HCT116 (cell line): Measurements from ENCODE around the gene PAK1. TPM values are rescaled to one million over a fixed set of nuclear protein-coding genes. Genes with fewer than 3 reads are reported as not detected.

Source experiments
- ATAC-seq: fragments of 200-7000 bp; cut with Tn5 transposase; 2 replicates; pipeline ENCODE4 v1.9.1; 2020; ENCODE audit warnings: mild to moderate bottlenecking, moderate library complexity
- BruUV-seq: library from RNA; stranded (reverse); fragments of 400-500 nt; replicated peaks from 2 replicates; lab custom pipeline; 2021; lab: Mats Ljungman, UMichigan
- CTCF ChIA-PET: fragments of 300-600 bp; sonication (Branson Sonifier 250); formaldehyde crosslinking; loops from one replicate; lab custom pipeline; 2021; ENCODE audit warnings: antibody characterized with exemption; lab: Charles Lee
- POLR2A ChIA-PET: fragments of 300-600, 350-600 bp; sonication (Branson Sonifier 250); formaldehyde crosslinking; loops from one replicate; lab custom pipeline; 2021; ENCODE audit warnings: antibody characterized with exemption; lab: Charles Lee
- RAD21 ChIA-PET, 2 experiments: fragments of 300-600 bp; sonication (Branson Sonifier 250); formaldehyde crosslinking; loops; one replicate each; lab custom pipeline; 2023; ENCODE audit warnings: low total read pairs in 2 of 2; ENCODE audit not compliant: uncharacterized antibody in 2 of 2, unreplicated experiment in 2 of 2, low non-redundant PET in 1 of 2; lab: Charles Lee
- DNase-seq: peaks from one replicate; pipeline ENCODE4 v3.0.0-alpha.2; 2010; ENCODE audit warnings: low read depth, low spot score
- H2AFZ ChIP-seq: fragments of 200-600 bp; shearing (Covaris generic), sonication (generic); 2 replicates; pipeline ENCODE4 v1.6.1; 2017; ENCODE audit warnings: low read depth, mixed run types, mixed read lengths, antibody characterized with exemption, low read length; ENCODE audit not compliant: poor library complexity, severe bottlenecking
- H3K27ac ChIP-seq: 2 replicates; pipeline ENCODE4 v1.5.1; 2012; ENCODE audit warnings: low read depth, low read length
- H3K27me3 ChIP-seq: fragments of 200-600 bp; sonication (generic); 2 replicates; pipeline ENCODE4 v1.6.1; 2016; ENCODE audit warnings: mixed run types, low read length, mixed read lengths; ENCODE audit not compliant: insufficient read depth
- H3K36me3 ChIP-seq, 2 experiments: fragments of 200-500 bp in 1 of 2; fragments of 200-600 bp in 1 of 2; sonication (Bioruptor generic) in 1 of 2; sonication (generic) in 1 of 2; 2 replicates each; pipeline versions ENCODE4 v1.5.1 to v1.6.1; 2014 to 2016; ENCODE audit warnings: low read length in 2 of 2, inconsistent platforms in 1 of 2, mixed read lengths in 1 of 2, mixed run types in 1 of 2; ENCODE audit not compliant: insufficient read depth in 2 of 2, control insufficient read depth in 1 of 2
- H3K4me1 ChIP-seq, 2 experiments: fragments of 200-600 bp in 1 of 2; sonication (generic) in 1 of 2; 2 replicates each; pipeline versions ENCODE4 v1.5.1 to v1.6.1; 2012 to 2017; ENCODE audit warnings: low read length in 2 of 2, inconsistent platforms in 1 of 2, mild to moderate bottlenecking in 1 of 2, mixed read lengths in 1 of 2, mixed run types in 1 of 2, moderate library complexity in 1 of 2; ENCODE audit not compliant: insufficient read depth in 2 of 2, control insufficient read depth in 1 of 2
- H3K4me2 ChIP-seq: fragments of 200-600 bp; sonication (generic); 2 replicates; pipeline ENCODE4 v1.6.1; 2017; ENCODE audit warnings: mixed run types, low read length, mixed read lengths
- H3K4me3 ChIP-seq, 2 experiments: fragments of 200-600 bp in 1 of 2; sonication (generic) in 1 of 2; replicated peaks in 1 of 2; 2 replicates each; pipeline ENCODE4 v1.5.1; 2011 to 2016; ENCODE audit warnings: low read length in 2 of 2, control low read depth in 1 of 2, low read depth in 1 of 2, mild to moderate bottlenecking in 1 of 2, mixed read lengths in 1 of 2, mixed run types in 1 of 2
- H3K79me2 ChIP-seq: fragments of 200-600 bp; sonication (generic); 2 replicates; pipeline ENCODE4 v1.6.1; 2017; ENCODE audit warnings: mild to moderate bottlenecking, mixed run types, low read length, moderate library complexity, mixed read lengths; ENCODE audit not compliant: insufficient read depth
- H3K9ac ChIP-seq: fragments of 200-600 bp; sonication (generic); 2 replicates; pipeline ENCODE4 v1.6.1; 2016; ENCODE audit warnings: low read length, mixed read lengths
- H3K9me2 ChIP-seq: fragments of 200-600 bp; sonication (generic), shearing (Covaris generic); 2 replicates; pipeline ENCODE4 v1.6.1; 2017; ENCODE audit warnings: mixed run types, mild to moderate bottlenecking, moderate library complexity; ENCODE audit not compliant: insufficient read depth
- H3K9me3 ChIP-seq, 2 experiments: fragments of 200-500 bp in 1 of 2; fragments of 200-600 bp in 1 of 2; sonication (Bioruptor generic) in 1 of 2; sonication (generic) in 1 of 2; 2 replicates each; pipeline ENCODE4 v1.6.1; 2014 to 2017; ENCODE audit warnings: low read length in 2 of 2, mixed read lengths in 2 of 2, inconsistent platforms in 1 of 2, low read depth in 1 of 2, mild to moderate bottlenecking in 1 of 2, mixed run types in 1 of 2, moderate library complexity in 1 of 2; ENCODE audit not compliant: control insufficient read depth in 1 of 2, insufficient read depth in 1 of 2
- H4K20me1 ChIP-seq: fragments of 200-600 bp; sonication (generic), shearing (Covaris generic); 2 replicates; pipeline ENCODE4 v1.6.1; 2017; ENCODE audit warnings: mixed run types, mild to moderate bottlenecking, moderate library complexity; ENCODE audit not compliant: insufficient read depth
- EGR1 ChIP-seq: IDR thresholded peaks from 2 replicates; pipeline ENCODE4 v1.6.1; 2012; ENCODE audit warnings: low read depth
- ELF1 ChIP-seq: IDR thresholded peaks from 2 replicates; pipeline ENCODE4 v1.6.1; 2012; ENCODE audit warnings: low read depth, borderline replicate concordance
- POLR2A ChIP-seq: IDR thresholded peaks from 2 replicates; pipeline ENCODE4 v1.7.0; 2011; ENCODE audit warnings: borderline replicate concordance; ENCODE audit not compliant: insufficient read depth, insufficient read length; ENCODE audit errors: extremely low read depth
- RAD21 ChIP-seq: IDR thresholded peaks from 2 replicates; pipeline ENCODE4 v1.6.1; 2012; ENCODE audit warnings: low read depth, mild to moderate bottlenecking
- SIN3A ChIP-seq: IDR thresholded peaks from 2 replicates; pipeline ENCODE4 v1.6.1; 2012; ENCODE audit warnings: low read depth
- TCF7L2 ChIP-seq: IDR thresholded peaks from 2 replicates; pipeline ENCODE4 v1.7.0; 2011; ENCODE audit warnings: borderline replicate concordance, inconsistent platforms; ENCODE audit not compliant: insufficient read depth, insufficient read length; ENCODE audit errors: extremely low read depth
- YY1 ChIP-seq: IDR thresholded peaks from 2 replicates; pipeline ENCODE4 v1.6.1; 2011; ENCODE audit warnings: low read length, low read depth, moderate library complexity, mild to moderate bottlenecking; ENCODE audit not compliant: insufficient replicate concordance; ENCODE audit errors: extremely low read depth
- ZFX ChIP-seq: fragments of 450-650 bp; IDR thresholded peaks from 2 replicates; pipeline ENCODE4 v1.6.1; 2017
- intact Hi-C: fragments of 100-400 bp; cut with micrococcal nuclease; formaldehyde crosslinking; loops from 2 replicates; pipeline ENCODE4 v1.10.0; 2022
- total RNA-seq: library from RNA; stranded (reverse); gene quantifications from one replicate; pipeline ENCODE4 v1.2.1, GENCODE V29; 2021; ENCODE audit not compliant: unreplicated experiment
- TF ChIP-seq, protein P1 (sequence below): IDR thresholded peaks from 2 replicates; pipeline ENCODE4 v1.6.1; 2011; ENCODE audit warnings: mild to moderate bottlenecking, low read length, moderate library complexity; ENCODE audit not compliant: insufficient replicate concordance; ENCODE audit errors: extremely low read depth
- TF ChIP-seq, protein P2 (sequence below), 3 experiments: fragments of 200-600 bp in 1 of 3; sonication (generic) in 1 of 3; IDR thresholded peaks in 2 of 3; conservative IDR thresholded peaks in 1 of 3; 2 replicates each; pipeline ENCODE4 v1.5.1; 2012 to 2017; ENCODE audit warnings: low read depth in 2 of 3, low read length in 2 of 3, antibody characterized with exemption in 1 of 3, borderline replicate concordance in 1 of 3, control low read depth in 1 of 3, mild to moderate bottlenecking in 1 of 3, mixed read lengths in 1 of 3, mixed run types in 1 of 3, moderate library complexity in 1 of 3; ENCODE audit not compliant: insufficient read depth in 1 of 3
- TF ChIP-seq, protein P3 (sequence below): IDR thresholded peaks from 2 replicates; pipeline ENCODE4 v1.6.1; 2012

Gene PAK1
- total RNA-seq, 1 experiment from 2014 or later, result 56.1 TPM

DNA sequence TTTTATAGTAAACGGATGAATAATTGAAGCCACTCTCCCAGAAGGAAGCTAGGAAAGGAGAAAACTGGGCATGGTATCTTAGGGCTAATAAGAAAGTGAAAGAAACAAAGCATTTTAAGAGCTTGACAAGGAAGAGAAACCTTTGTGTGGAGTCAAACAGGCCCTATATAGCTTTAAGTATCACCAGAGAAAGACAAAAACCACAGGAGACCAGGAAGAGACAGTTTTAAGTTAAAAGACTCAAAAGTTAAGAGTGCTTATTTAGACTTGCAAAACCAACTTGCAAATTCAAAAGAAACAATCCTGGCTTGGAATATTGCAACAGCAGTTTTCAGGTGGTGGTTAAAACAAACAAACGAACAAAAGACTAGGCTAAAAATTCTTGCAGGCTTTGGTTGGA, 3.4 kb downstream of the PAK1 start:
- H3K4me2 ChIP-seq, result no peak overlapping the region
- ChIA-PET POLR2A (no interaction called here), RAD21 (no interaction called here), CTCF (interaction anchor here (0.7 to 2.2 kb wide), 4 partner anchors 8 to 423 kb away, joined by 3 to 8 read pairs (median 4); no protein-coding TSS in a partner anchor)
- no peak overlapping the region for H3K27ac ChIP-seq
- no TSS peak for BruUV-seq
- no peak overlapping the region for H2AFZ ChIP-seq
- ATAC-seq (no peak), DNase-seq (no peak)
- H3K9me3 ChIP-seq, result no peaks in the 10 kb centered on the region
- H3K9me2 ChIP-seq, result no peaks in the 10 kb centered on the region
- no peaks in the 10 kb centered on the region for H3K36me3 ChIP-seq
- H3K9ac ChIP-seq, result no peak overlapping the region
- H3K79me2 ChIP-seq, result peaks cover 9% of the 10 kb centered on the region; the same call in 1 of the 2 replicates
- intact Hi-C loops, result no loop called here
- H4K20me1 ChIP-seq, result no peaks in the 10 kb centered on the region
- H3K27me3 ChIP-seq, result no peaks in the 10 kb centered on the region
- H3K4me3 ChIP-seq, result no peak overlapping the region
- TF ChIP-seq, protein P1, sequence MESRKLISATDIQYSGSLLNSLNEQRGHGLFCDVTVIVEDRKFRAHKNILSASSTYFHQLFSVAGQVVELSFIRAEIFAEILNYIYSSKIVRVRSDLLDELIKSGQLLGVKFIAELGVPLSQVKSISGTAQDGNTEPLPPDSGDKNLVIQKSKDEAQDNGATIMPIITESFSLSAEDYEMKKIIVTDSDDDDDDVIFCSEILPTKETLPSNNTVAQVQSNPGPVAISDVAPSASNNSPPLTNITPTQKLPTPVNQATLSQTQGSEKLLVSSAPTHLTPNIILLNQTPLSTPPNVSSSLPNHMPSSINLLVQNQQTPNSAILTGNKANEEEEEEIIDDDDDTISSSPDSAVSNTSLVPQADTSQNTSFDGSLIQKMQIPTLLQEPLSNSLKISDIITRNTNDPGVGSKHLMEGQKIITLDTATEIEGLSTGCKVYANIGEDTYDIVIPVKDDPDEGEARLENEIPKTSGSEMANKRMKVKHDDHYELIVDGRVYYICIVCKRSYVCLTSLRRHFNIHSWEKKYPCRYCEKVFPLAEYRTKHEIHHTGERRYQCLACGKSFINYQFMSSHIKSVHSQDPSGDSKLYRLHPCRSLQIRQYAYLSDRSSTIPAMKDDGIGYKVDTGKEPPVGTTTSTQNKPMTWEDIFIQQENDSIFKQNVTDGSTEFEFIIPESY, result no peak
- TF ChIP-seq YY1 (no peak), ZFX (no peak), SIN3A (no peak), RAD21 (no peak), EGR1 (no peak), TCF7L2 (no peak), ELF1 (no peak), POLR2A (no peak)
- TF ChIP-seq, protein P2, sequence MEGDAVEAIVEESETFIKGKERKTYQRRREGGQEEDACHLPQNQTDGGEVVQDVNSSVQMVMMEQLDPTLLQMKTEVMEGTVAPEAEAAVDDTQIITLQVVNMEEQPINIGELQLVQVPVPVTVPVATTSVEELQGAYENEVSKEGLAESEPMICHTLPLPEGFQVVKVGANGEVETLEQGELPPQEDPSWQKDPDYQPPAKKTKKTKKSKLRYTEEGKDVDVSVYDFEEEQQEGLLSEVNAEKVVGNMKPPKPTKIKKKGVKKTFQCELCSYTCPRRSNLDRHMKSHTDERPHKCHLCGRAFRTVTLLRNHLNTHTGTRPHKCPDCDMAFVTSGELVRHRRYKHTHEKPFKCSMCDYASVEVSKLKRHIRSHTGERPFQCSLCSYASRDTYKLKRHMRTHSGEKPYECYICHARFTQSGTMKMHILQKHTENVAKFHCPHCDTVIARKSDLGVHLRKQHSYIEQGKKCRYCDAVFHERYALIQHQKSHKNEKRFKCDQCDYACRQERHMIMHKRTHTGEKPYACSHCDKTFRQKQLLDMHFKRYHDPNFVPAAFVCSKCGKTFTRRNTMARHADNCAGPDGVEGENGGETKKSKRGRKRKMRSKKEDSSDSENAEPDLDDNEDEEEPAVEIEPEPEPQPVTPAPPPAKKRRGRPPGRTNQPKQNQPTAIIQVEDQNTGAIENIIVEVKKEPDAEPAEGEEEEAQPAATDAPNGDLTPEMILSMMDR (IDR thresholded peaks at IDR 0.05 in 2 of 3, conservative IDR thresholded peaks at IDR 0.05 in 1 of 3; ENCODE audit: borderline replicate concordance in 1 of 3, insufficient read depth in 1 of 3, low read depth in 2 of 3, low read length in 2 of 3), result no peak
- TF ChIP-seq, protein P3, sequence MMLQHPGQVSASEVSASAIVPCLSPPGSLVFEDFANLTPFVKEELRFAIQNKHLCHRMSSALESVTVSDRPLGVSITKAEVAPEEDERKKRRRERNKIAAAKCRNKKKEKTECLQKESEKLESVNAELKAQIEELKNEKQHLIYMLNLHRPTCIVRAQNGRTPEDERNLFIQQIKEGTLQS, result no peak
- peaks cover 18 to 29% of the 10 kb centered on the region in 2 experiments for H3K4me1 ChIP-seq
